CD14-positive monocyte (primary cell): Measurements from ENCODE around the gene DPP10. TPM values are rescaled to one million over a fixed set of nuclear protein-coding genes. Genes with fewer than 3 reads are reported as not detected.

Experiments used
- DNase-seq, 3 donors: peaks; one replicate each; pipeline ENCODE4 v3.0.0-alpha.2; 2011 to 2022
- H2AFZ ChIP-seq: 2 replicates; pipeline ENCODE4 v1.6.0; 2012; ENCODE audit warnings: mild to moderate bottlenecking, low read depth, low read length, inconsistent platforms; ENCODE audit not compliant: insufficient read depth, poor library complexity, severe bottlenecking
- H3K27ac ChIP-seq, 2 donors: 1 replicate in 1 of 2; 2 replicates in 1 of 2; pipeline ENCODE4 v1.5.1; 2012 to 2013; ENCODE audit warnings: low read length in 2 of 2, control low read depth in 1 of 2, inconsistent platforms in 1 of 2, low read depth in 1 of 2, mild to moderate bottlenecking in 1 of 2
- H3K27me3 ChIP-seq, 2 donors: one replicate each; pipeline versions ENCODE4 v1.6.0 to v1.6.1; 2011 to 2013; ENCODE audit warnings: low read length in 2 of 2; ENCODE audit not compliant: control insufficient read depth in 2 of 2, insufficient read depth in 2 of 2
- H3K36me3 ChIP-seq, 2 donors: replicated peaks in 1 of 2; 1 replicate in 1 of 2; 2 replicates in 1 of 2; pipeline versions ENCODE4 v1.5.1 to v1.6.1; 2012 to 2013; ENCODE audit warnings: low read length in 2 of 2, control low read depth in 1 of 2, inconsistent platforms in 1 of 2, mild to moderate bottlenecking in 1 of 2; ENCODE audit not compliant: insufficient read depth in 2 of 2, control insufficient read depth in 1 of 2
- H3K4me1 ChIP-seq, 2 donors: 1 replicate in 1 of 2; 2 replicates in 1 of 2; pipeline versions ENCODE4 v1.5.1 to v1.6.1; 2012 to 2013; ENCODE audit warnings: low read length in 2 of 2, control low read depth in 1 of 2, inconsistent platforms in 1 of 2, mild to moderate bottlenecking in 1 of 2, moderate library complexity in 1 of 2; ENCODE audit not compliant: insufficient read depth in 2 of 2, control insufficient read depth in 1 of 2
- H3K4me2 ChIP-seq: replicated peaks from 2 replicates; pipeline ENCODE3; 2012; ENCODE audit warnings: low read length, moderate library complexity, mild to moderate bottlenecking; ENCODE audit not compliant: poor library complexity, severe bottlenecking; ENCODE audit errors: extremely low read depth
- H3K4me3 ChIP-seq, 3 experiments: fragments of 200-600 bp in 1 of 3; sonication (generic) in 1 of 3; replicated peaks in 1 of 3; 1 replicate in 2 of 3; 2 replicates in 1 of 3; pipeline ENCODE4 v1.5.1; 2011 to 2013; ENCODE audit warnings: low read length in 3 of 3, mild to moderate bottlenecking in 3 of 3, control low read depth in 2 of 3, low read depth in 2 of 3, inconsistent platforms in 1 of 3, moderate library complexity in 1 of 3
- H3K79me2 ChIP-seq: 2 replicates; pipeline ENCODE4 v1.6.0; 2012; ENCODE audit warnings: mild to moderate bottlenecking, control low read depth, inconsistent platforms, low read length, moderate library complexity; ENCODE audit not compliant: insufficient read depth
- H3K9ac ChIP-seq: 2 replicates; pipeline ENCODE4 v1.6.0; 2017; ENCODE audit warnings: low read length, mild to moderate bottlenecking; ENCODE audit not compliant: insufficient read depth, poor library complexity, severe bottlenecking
- H3K9me3 ChIP-seq, 2 donors: replicated peaks in 1 of 2; 1 replicate in 1 of 2; 2 replicates in 1 of 2; pipeline versions ENCODE4 v1.5.1 to v1.6.1; 2012 to 2013; ENCODE audit warnings: low read length in 2 of 2, control low read depth in 1 of 2; ENCODE audit not compliant: control insufficient read depth in 1 of 2, insufficient read depth in 1 of 2
- H4K20me1 ChIP-seq: 2 replicates; pipeline ENCODE4 v1.6.0; 2012; ENCODE audit warnings: mild to moderate bottlenecking, low read length, control low read depth, moderate library complexity; ENCODE audit not compliant: insufficient read depth
- H3K27ac Mint-ChIP-seq, 7 donors: one replicate each; pipeline ENCODE4 v1.8.0; 2020; ENCODE audit warnings: mild to moderate bottlenecking in 7 of 7, mixed read lengths in 7 of 7, moderate library complexity in 6 of 7, inconsistent platforms in 2 of 7
- H3K27me3 Mint-ChIP-seq, 3 donors: one replicate each; pipeline ENCODE4 v1.8.0; 2021 to 2022; ENCODE audit warnings: low read depth in 3 of 3, mild to moderate bottlenecking in 3 of 3, mixed read lengths in 3 of 3, moderate library complexity in 3 of 3, inconsistent platforms in 1 of 3
- H3K36me3 Mint-ChIP-seq, 2 donors: one replicate each; pipeline ENCODE4 v1.8.0; 2020; ENCODE audit warnings: mixed read lengths in 2 of 2, inconsistent platforms in 1 of 2, mild to moderate bottlenecking in 1 of 2
- H3K4me1 Mint-ChIP-seq: one replicate; pipeline ENCODE4 v1.8.0; 2020; ENCODE audit warnings: mild to moderate bottlenecking, mixed read lengths
- H3K4me3 Mint-ChIP-seq, 2 donors: one replicate each; pipeline ENCODE4 v1.8.0; 2020; ENCODE audit warnings: mild to moderate bottlenecking in 2 of 2, mixed read lengths in 2 of 2, moderate library complexity in 1 of 2
- H3K9me3 Mint-ChIP-seq, 7 donors: one replicate each; pipeline ENCODE4 v1.8.0; 2020 to 2022; ENCODE audit warnings: mixed read lengths in 7 of 7, mild to moderate bottlenecking in 6 of 7, moderate library complexity in 6 of 7, inconsistent platforms in 2 of 7
- WGBS: methylation state at CpG from one replicate; pipeline ENCODE4 v1.1.5; 2013; ENCODE audit warnings: missing lambda C conversion rate; ENCODE audit not compliant: insufficient coverage; 5-methylcytosine and 5-hydroxymethylcytosine counted together
- intact Hi-C, 2 donors: fragments of 100-400 bp; cut with micrococcal nuclease; formaldehyde crosslinking; loops; one replicate each; pipeline versions ENCODE4 v1.15.0 to v1.15.1; 2023
- polyA plus RNA-seq, 3 donors: library from polyadenylated mRNA; depleted of rRNA in 1 of 3; unstranded in 2 of 3; stranded (reverse) in 1 of 3; fragments of 300-500 nt in 2 of 3; fragments of >200 nt in 1 of 3; fragmentation: Illumina TruSeq in 2 of 3; gene quantifications; 1 replicate in 2 of 3; 2 replicates in 1 of 3; pipeline ENCODE4 v1.2.3, GENCODE V29; 2012 to 2021
- TF ChIP-seq, protein P1 (sequence below): fragments of 200-600 bp; IDR thresholded peaks from one replicate; pipeline ENCODE4 v1.8.0; 2022; ENCODE audit warnings: antibody characterized with exemption, mild to moderate bottlenecking

The DPP10 gene
- polyA plus RNA-seq, 3 donors, result not detected

DNA sequence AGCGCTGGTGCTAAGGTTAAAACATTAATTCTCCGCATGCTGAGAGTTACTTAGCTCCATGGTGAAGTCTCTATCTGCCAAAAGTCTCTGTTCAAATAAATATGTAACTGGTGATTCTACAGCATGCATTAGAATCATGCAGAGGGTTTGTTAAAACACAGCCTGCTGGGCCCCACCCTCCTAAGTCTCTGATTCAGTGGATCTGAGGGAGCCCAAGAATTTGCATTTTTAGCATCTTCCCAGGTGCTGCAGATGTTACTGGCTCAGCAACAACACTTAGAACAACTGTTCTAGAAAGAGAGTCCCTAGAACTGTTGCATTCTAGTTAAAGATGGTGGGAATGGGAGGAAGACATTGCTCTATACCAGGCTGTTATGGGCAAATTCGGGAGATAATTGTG, 73.4 kb downstream of the DPP10 start:
- Mint-ChIP-seq H3K9me3 (peaks cover 0 to 3% (median 0%) of the 10 kb centered on the region in 7 donors), H3K27ac (no peak overlapping the region), H3K4me1 (no peaks in the 10 kb centered on the region), H3K27me3 (peaks cover 0 to 1% (median 0%) of the 10 kb centered on the region in 3 donors), H3K4me3 (no peak overlapping the region), H3K36me3 (no peaks in the 10 kb centered on the region)
- H2AFZ ChIP-seq, result no peak overlapping the region
- no peak overlapping the region for H3K4me3 ChIP-seq
- no peaks in the 10 kb centered on the region for H3K36me3 ChIP-seq
- TF ChIP-seq, protein P1, sequence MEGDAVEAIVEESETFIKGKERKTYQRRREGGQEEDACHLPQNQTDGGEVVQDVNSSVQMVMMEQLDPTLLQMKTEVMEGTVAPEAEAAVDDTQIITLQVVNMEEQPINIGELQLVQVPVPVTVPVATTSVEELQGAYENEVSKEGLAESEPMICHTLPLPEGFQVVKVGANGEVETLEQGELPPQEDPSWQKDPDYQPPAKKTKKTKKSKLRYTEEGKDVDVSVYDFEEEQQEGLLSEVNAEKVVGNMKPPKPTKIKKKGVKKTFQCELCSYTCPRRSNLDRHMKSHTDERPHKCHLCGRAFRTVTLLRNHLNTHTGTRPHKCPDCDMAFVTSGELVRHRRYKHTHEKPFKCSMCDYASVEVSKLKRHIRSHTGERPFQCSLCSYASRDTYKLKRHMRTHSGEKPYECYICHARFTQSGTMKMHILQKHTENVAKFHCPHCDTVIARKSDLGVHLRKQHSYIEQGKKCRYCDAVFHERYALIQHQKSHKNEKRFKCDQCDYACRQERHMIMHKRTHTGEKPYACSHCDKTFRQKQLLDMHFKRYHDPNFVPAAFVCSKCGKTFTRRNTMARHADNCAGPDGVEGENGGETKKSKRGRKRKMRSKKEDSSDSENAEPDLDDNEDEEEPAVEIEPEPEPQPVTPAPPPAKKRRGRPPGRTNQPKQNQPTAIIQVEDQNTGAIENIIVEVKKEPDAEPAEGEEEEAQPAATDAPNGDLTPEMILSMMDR, result no peak
- H3K79me2 ChIP-seq, result no peaks in the 10 kb centered on the region
- H3K4me2 ChIP-seq, result no peak overlapping the region
- H3K27ac ChIP-seq, result no peak overlapping the region
- H4K20me1 ChIP-seq, result no peaks in the 10 kb centered on the region
- H3K27me3 ChIP-seq, result no peaks in the 10 kb centered on the region
- DNase-seq, result no peak
- no peaks in the 10 kb centered on the region for H3K4me1 ChIP-seq
- no peaks in the 10 kb centered on the region for H3K9me3 ChIP-seq
- WGBS, result no CpG with 5 or more reads among the region's 3 CpGs
- H3K9ac ChIP-seq, result no peak overlapping the region
- intact Hi-C loops, result no loop called here

DNA sequence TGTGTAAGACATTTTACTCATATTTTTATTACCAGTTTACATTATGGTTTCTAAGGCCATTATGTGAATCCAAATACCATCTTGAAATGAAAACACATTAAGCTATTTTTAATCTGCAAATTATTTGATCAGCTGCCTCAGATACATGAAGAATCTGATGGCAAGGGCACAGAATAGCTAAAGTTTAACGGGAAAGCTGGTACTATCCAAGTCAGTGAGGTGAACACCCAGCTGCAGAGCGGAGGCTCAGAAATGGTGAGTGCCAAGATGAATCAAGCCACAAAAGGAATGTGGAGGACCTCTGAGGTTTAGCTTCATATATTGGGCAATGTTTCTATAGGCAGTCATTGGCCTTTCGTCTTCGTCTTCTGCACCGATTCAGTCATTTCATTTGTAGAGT, 75.1 kb downstream of the DPP10 start:
- H3K4me3 Mint-ChIP-seq, result no peak overlapping the region
- Histone ChIP-seq H4K20me1 (no peaks in the 10 kb centered on the region), H3K9me3 (no peaks in the 10 kb centered on the region), H3K27ac (no peak overlapping the region), H2AFZ (no peak overlapping the region), H3K4me1 (no peaks in the 10 kb centered on the region), H3K9ac (no peak overlapping the region), H3K79me2 (no peaks in the 10 kb centered on the region), H3K4me3 (no peak overlapping the region), H3K36me3 (no peaks in the 10 kb centered on the region), H3K4me2 (no peak overlapping the region), H3K27me3 (no peaks in the 10 kb centered on the region)
- H3K36me3 Mint-ChIP-seq, result no peaks in the 10 kb centered on the region
- WGBS, result 88% methylated on average over 2 of the region's 5 CpGs
- H3K27me3 Mint-ChIP-seq, result no peaks in the 10 kb centered on the region
- peaks cover 0 to 6% (median 1%) of the 10 kb centered on the region in 7 donors for H3K9me3 Mint-ChIP-seq
- no peak for DNase-seq
- no peak overlapping the region for H3K27ac Mint-ChIP-seq
- TF ChIP-seq, protein P1, result no peak
- intact Hi-C loops, result no loop called here
- no peaks in the 10 kb centered on the region for H3K4me1 Mint-ChIP-seq
